Measurements from ENCODE around the gene SUN2. TPM values are rescaled to one million over a fixed set of nuclear protein-coding genes. Genes with fewer than 3 reads are reported as not detected.

Gene SUN2
- total RNA-seq, 1 experiment from 2014 or later = 55.5 TPM

GRCh38 chr22:38740116-38740723 is 15.6 kb downstream of the SUN2 start:
- Histone ChIP-seq H3K27ac (ENCODE audit: low read length) (no peak overlapping the region), H2AFZ (ENCODE audit: low read length) (no peak overlapping the region), H3K9me2 (replicated peaks; ENCODE audit: low read length) (no peaks in the 10 kb centered on the region), H3K4me1 (ENCODE audit: insufficient read depth, low read length) (peaks cover 6% of the 10 kb centered on the region; the same call in 1 of the 2 replicates), H3K79me2 (ENCODE audit: low read length) (no peaks in the 10 kb centered on the region), H4K20me1 (ENCODE audit: low read length) (no peaks in the 10 kb centered on the region), H3F3A (ENCODE audit: low read length, unreplicated experiment) (no peaks in the 10 kb centered on the region), H3K36me3 (ENCODE audit: low read depth, low read length) (peaks cover 14% of the 10 kb centered on the region; the same call in 1 of the 2 replicates), H3K4me3 (ENCODE audit: low read length) (no peak overlapping the region), H3K9me3 (ENCODE audit: low read length) (no peaks in the 10 kb centered on the region), H3K27me3 (ENCODE audit: low read length) (no peaks in the 10 kb centered on the region), H3K4me2 (ENCODE audit: low read length) (no peak overlapping the region), H3K9ac (ENCODE audit: low read length) (no peak overlapping the region)
- ChIA-PET POLR2A (ENCODE audit: unreplicated experiment) (no interaction called here), CTCF (no interaction called here)
- TF ChIP-seq EZH2phosphoT487 (IDR thresholded peaks at IDR 0.05; ENCODE audit: borderline replicate concordance, low read length) (no peak), EZH2 (IDR thresholded peaks at IDR 0.05; ENCODE audit: low read length, unreplicated experiment) (no peak)
- TF ChIP-seq, protein P1, sequence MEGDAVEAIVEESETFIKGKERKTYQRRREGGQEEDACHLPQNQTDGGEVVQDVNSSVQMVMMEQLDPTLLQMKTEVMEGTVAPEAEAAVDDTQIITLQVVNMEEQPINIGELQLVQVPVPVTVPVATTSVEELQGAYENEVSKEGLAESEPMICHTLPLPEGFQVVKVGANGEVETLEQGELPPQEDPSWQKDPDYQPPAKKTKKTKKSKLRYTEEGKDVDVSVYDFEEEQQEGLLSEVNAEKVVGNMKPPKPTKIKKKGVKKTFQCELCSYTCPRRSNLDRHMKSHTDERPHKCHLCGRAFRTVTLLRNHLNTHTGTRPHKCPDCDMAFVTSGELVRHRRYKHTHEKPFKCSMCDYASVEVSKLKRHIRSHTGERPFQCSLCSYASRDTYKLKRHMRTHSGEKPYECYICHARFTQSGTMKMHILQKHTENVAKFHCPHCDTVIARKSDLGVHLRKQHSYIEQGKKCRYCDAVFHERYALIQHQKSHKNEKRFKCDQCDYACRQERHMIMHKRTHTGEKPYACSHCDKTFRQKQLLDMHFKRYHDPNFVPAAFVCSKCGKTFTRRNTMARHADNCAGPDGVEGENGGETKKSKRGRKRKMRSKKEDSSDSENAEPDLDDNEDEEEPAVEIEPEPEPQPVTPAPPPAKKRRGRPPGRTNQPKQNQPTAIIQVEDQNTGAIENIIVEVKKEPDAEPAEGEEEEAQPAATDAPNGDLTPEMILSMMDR (conservative IDR thresholded peaks at IDR 0.05; ENCODE audit: low read depth, low read length) = no peak
- DNase-seq (no peak), ATAC-seq (no peak)
- intact Hi-C loops (cut with micrococcal nuclease) = no loop called here
- no TSS peak for BruUV-seq (replicated peaks)

DNA sequence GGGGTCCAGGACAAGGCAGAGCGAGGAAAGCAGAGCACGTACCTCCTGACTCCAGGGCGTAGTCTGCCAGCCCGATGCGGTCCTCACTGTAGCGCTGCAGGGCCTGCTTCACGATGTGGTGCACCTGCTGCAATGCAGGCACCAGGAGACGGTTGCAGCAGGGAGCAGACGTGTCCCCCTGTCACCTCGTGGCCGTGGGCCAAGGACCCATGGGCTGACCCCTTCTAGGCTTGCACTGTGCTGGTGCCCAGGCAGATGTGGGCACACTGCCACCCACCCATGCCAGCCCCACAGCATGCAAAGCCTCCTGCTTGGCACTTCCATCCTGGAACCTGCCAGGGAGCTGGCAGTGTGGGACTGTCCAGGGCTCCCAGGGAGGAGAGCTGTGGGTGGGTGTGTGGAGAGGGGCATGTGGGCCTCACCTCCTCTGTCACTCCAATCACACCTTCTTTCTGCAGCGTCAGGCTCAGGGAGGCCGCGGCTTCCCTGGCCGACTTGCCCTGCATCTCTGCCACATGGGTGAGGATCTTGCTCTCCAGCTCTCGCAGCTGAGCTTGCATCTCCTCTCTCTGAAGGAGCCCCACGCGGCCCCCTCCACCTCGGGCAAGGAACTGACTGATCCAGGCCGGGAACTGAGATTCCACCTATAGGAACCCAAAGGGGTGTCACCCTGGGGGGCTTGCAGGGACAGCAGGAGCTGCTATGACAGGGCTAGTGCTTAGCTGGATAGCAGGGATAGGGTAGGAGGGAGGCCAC is 16.3 kb downstream of the SUN2 start:
- H3K4me1 ChIP-seq (ENCODE audit: insufficient read depth, low read length) = peaks cover 6% of the 10 kb centered on the region; the same call in 1 of the 2 replicates
- H3K36me3 ChIP-seq (ENCODE audit: low read depth, low read length) = peaks cover 14% of the 10 kb centered on the region; the same call in 1 of the 2 replicates
- POLR2A ChIA-PET (ENCODE audit: unreplicated experiment) = no interaction called here

More for the DNA sequence above, 16.3 kb downstream of the SUN2 start:
- CTCF ChIA-PET = no interaction called here
- Histone ChIP-seq H4K20me1 (ENCODE audit: low read length) (no peaks in the 10 kb centered on the region), H3F3A (ENCODE audit: low read length, unreplicated experiment) (no peaks in the 10 kb centered on the region), H2AFZ (ENCODE audit: low read length) (no peak overlapping the region), H3K9me3 (ENCODE audit: low read length) (no peaks in the 10 kb centered on the region), H3K4me3 (ENCODE audit: low read length) (no peak overlapping the region), H3K9me2 (replicated peaks; ENCODE audit: low read length) (no peaks in the 10 kb centered on the region), H3K9ac (ENCODE audit: low read length) (no peak overlapping the region), H3K27me3 (ENCODE audit: low read length) (no peaks in the 10 kb centered on the region), H3K27ac (ENCODE audit: low read length) (no peak overlapping the region), H3K4me2 (ENCODE audit: low read length) (no peak overlapping the region), H3K79me2 (ENCODE audit: low read length) (no peaks in the 10 kb centered on the region)
- DNase-seq = no peak
- no peak for ATAC-seq
- TF ChIP-seq EZH2phosphoT487 (IDR thresholded peaks at IDR 0.05; ENCODE audit: borderline replicate concordance, low read length) = no peak
- no peak for TF ChIP-seq EZH2 (IDR thresholded peaks at IDR 0.05; ENCODE audit: low read length, unreplicated experiment)
- TF ChIP-seq, protein P1 (conservative IDR thresholded peaks at IDR 0.05; ENCODE audit: low read depth, low read length) = no peak
- intact Hi-C loops (cut with micrococcal nuclease) = no loop called here
- BruUV-seq (replicated peaks) = no TSS peak

Measured in PC-3 (cell line).